Body of pancreas (tissue), 4 donors: ENCODE measurements around the gene RANGAP1. TPM values are rescaled to one million over a fixed set of nuclear protein-coding genes. Genes with fewer than 3 reads are reported as not detected.

Experiments used
- ATAC-seq: fragments of 150-250 bp; one replicate; pipeline ENCODE4 v1.9.1; 2016
- DNase-seq, 4 donors: peaks; one replicate each; pipeline ENCODE4 v3.0.0-alpha.2; 2019
- H3K27ac ChIP-seq, 4 donors: fragments of 200-600 bp; sonication (generic); 1 replicate in 3 of 4; 2 replicates in 1 of 4; pipeline versions ENCODE4 v1.5.1 to v1.6.1; 2016 to 2019; ENCODE audit warnings: mild to moderate bottlenecking in 1 of 4, mixed read lengths in 1 of 4, moderate library complexity in 1 of 4
- H3K27me3 ChIP-seq, 2 donors: fragments of 200-600 bp; sonication (generic); one replicate each; pipeline ENCODE4 v1.6.0; 2016; ENCODE audit warnings: mild to moderate bottlenecking in 1 of 2
- H3K36me3 ChIP-seq, 2 donors: fragments of 200-600 bp; sonication (generic); replicated peaks in 1 of 2; 2 replicates each; pipeline ENCODE4 v1.5.1; 2016; ENCODE audit warnings: low read depth in 2 of 2; ENCODE audit not compliant: insufficient read depth in 1 of 2
- H3K4me1 ChIP-seq: fragments of 200-600 bp; sonication (generic); one replicate; pipeline ENCODE4 v1.6.0; 2016
- H3K4me3 ChIP-seq, 2 donors: fragments of 200-600 bp; sonication (generic); 1 replicate in 1 of 2; 2 replicates in 1 of 2; pipeline ENCODE4 v1.5.1; 2016 to 2019
- H3K9me3 ChIP-seq, 3 donors: fragments of 200-600 bp; sonication (generic); 1 replicate in 2 of 3; 2 replicates in 1 of 3; pipeline ENCODE4 v1.5.1; 2016
- CTCF ChIP-seq, 7 experiments: fragments of 450-650 bp in 4 of 7; fragments of 200-600 bp in 3 of 7; sonication (generic) in 3 of 7; IDR thresholded peaks; one replicate each; pipeline ENCODE4 v1.5.1; 2016 to 2019; ENCODE audit warnings: antibody characterized with exemption in 7 of 7
- POLR2A ChIP-seq, 3 donors: fragments of 450-650 bp; IDR thresholded peaks; one replicate each; pipeline ENCODE4 v1.6.1; 2016; ENCODE audit warnings: antibody characterized with exemption in 3 of 3, mild to moderate bottlenecking in 2 of 3
- WGBS, 2 donors: methylation state at CpG; one replicate each; pipeline ENCODE4 v1.1.5; 2017; 5-methylcytosine and 5-hydroxymethylcytosine counted together
- intact Hi-C: fragments of 100-400 bp; cut with DNase I; formaldehyde crosslinking; loops from one replicate; pipeline ENCODE4 v1.15.1; 2023
- total RNA-seq, 2 donors: library from RNA; depleted of rRNA; stranded (reverse); fragments of >200 nt; gene quantifications; one replicate each; pipeline ENCODE4 v1.1.0, GENCODE V29; 2016

The RANGAP1 gene
- total RNA-seq, 2 donors from 2014 or later, result 45.4 to 62.3 TPM

GRCh38 chr22:41239443-41240128, 46.4 kb downstream of the RANGAP1 start:
- H3K27ac ChIP-seq, result no peak overlapping the region
- no peak for TF ChIP-seq CTCF (IDR thresholded peaks at IDR 0.05)
- TF ChIP-seq POLR2A (IDR thresholded peaks at IDR 0.05), result no peak
- H3K9me3 ChIP-seq, result no peaks in the 10 kb centered on the region
- ATAC-seq (no peak), DNase-seq (no peak)
- H3K4me3 ChIP-seq, result no peak overlapping the region
- peaks cover 21% of the 10 kb centered on the region for H3K4me1 ChIP-seq
- WGBS, 2 donors, result 38 to 77% methylated on average over 3 to 15 of the region's 16 CpGs
- no peaks in the 10 kb centered on the region for H3K27me3 ChIP-seq
- no peaks in the 10 kb centered on the region for H3K36me3 ChIP-seq
- intact Hi-C loops, result loop anchor here (10.0 kb wide), 1 partner anchor 315 kb away; no protein-coding TSS in a partner anchor

DNA sequence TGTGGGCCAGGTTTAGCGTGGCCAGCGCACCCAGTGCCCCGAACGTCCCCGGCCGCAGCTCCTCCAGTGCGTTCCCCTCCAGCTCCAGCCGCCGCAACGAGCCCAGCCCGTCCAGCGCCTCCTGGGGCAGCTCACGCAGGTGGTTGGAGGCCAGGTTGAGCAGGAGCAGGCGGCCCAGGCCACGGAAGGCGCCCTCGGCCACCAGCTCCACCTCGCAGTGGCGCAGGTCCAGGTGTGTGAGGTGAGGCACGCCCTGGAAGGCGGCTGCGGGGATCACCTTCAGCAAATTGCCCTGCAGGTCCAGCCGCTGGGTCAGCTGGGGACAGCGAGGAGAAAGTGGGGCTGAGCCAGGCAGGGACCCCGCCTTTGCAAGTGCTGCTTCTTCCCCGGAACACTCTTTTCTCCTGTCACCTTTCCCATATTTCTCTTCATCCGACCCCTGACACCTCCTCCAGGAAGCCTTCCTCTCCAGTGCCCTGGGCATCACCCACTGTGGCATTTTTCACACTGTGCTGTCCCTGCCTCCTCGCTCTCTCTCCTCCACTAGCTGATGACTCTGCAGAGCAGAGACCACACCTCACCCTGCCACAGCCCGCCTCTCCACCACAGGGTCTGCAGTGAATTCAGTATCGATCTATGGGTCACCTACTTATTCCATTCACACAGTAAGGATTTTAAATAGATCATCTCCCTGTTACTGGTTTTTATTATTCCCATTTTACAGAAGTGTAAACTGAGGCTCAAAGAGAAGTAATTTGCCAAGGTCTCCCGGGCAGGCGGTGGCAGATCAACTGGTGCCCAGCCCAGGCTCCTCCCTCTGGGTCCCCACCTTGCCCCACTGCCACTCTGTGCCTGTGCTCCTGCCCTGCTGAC, 47.2 kb downstream of the RANGAP1 start:
- Histone ChIP-seq H3K4me1 (peaks cover 21% of the 10 kb centered on the region), H3K9me3 (no peaks in the 10 kb centered on the region), H3K27me3 (no peaks in the 10 kb centered on the region), H3K4me3 (no peak overlapping the region), H3K36me3 (no peaks in the 10 kb centered on the region), H3K27ac (no peak overlapping the region)
- ATAC-seq (no peak), DNase-seq (no peak)
- intact Hi-C loops, result loop anchor here (10.0 kb wide), 1 partner anchor 314 kb away; no protein-coding TSS in a partner anchor
- no peak for TF ChIP-seq CTCF (IDR thresholded peaks at IDR 0.05)
- TF ChIP-seq POLR2A (IDR thresholded peaks at IDR 0.05), result no peak
- WGBS, 2 donors, result 85 to 94% methylated on average over 9 to 22 of the region's 32 CpGs

DNA sequence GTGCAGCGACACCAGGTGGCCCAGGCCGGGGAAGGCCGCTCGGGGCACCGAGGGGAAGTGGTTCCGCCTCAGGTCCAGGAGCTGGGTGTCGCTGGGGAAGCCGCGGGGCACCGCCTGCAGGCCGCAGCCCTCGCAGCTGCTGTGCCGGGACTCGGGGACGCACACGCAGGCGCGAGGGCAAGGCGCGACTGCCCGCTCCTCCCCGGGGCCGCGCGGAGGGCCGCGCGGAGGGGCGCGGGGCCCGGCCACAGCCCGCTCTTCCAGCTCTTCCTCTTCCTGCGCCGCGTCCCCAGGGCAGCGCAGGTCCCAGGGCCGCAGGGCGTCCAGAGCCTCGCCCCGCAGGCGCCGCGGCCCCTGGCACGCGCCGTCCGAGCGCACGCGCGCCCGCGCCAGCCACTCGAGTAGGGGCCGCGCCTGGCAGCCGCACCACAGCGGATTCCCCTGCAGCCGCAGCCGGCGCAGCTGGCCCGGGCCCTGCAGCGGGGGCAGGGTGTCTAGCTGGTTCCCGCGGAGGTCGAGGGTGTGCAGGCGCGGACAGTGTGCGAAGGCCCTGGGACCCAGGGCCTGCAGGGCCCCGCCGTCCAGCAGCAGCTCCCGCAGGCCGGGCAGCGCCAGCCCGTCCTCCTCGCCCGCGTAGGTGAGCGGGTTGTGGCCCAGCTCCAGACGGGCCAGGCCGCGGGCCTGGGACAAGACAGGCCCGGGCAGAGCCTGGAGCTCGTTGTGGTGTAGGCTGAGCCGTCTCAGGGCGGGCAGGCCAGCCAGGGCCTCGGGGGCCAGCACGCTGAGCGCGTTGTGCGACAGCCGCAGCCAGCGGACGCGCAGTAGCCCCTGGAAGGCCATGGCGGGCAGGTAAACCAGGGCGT, 48.0 kb downstream of the RANGAP1 start:
- H3K36me3 ChIP-seq, result no peaks in the 10 kb centered on the region
- ATAC-seq, result peak; percentile 91
- H3K4me1 ChIP-seq, result peaks cover 21% of the 10 kb centered on the region
- peak; percentile 83 to 88 (median 86) for DNase-seq
- 23% methylated on average over 91 of the region's 97 CpGs; no CpG with 5 or more reads in 1 of the 2 donors for WGBS, 2 donors
- peak overlapping the region in 3 of 4 donors; percentile 33 to 60 (median 59) for H3K27ac ChIP-seq
- TF ChIP-seq CTCF (IDR thresholded peaks at IDR 0.05), result peak; percentile 62 to 86 (median 78)
- TF ChIP-seq POLR2A (IDR thresholded peaks at IDR 0.05), result peak in 2 of 3 donors; percentile 40 to 41
- H3K9me3 ChIP-seq, result no peaks in the 10 kb centered on the region
- no peaks in the 10 kb centered on the region for H3K27me3 ChIP-seq
- H3K4me3 ChIP-seq, result no peak overlapping the region
- intact Hi-C loops, result loop anchor here (10.0 kb wide), 1 partner anchor 313 kb away; no protein-coding TSS in a partner anchor

GRCh38 chr22:41237036-41237706, 48.8 kb downstream of the RANGAP1 start:
- intact Hi-C loops, result loop anchor here (10.0 kb wide), 1 partner anchor 312 kb away; no protein-coding TSS in a partner anchor
- no peak for TF ChIP-seq CTCF (IDR thresholded peaks at IDR 0.05)
- no peak for TF ChIP-seq POLR2A (IDR thresholded peaks at IDR 0.05)
- DNase-seq, result no peak
- Histone ChIP-seq H3K9me3 (no peaks in the 10 kb centered on the region), H3K36me3 (no peaks in the 10 kb centered on the region), H3K4me1 (peaks cover 21% of the 10 kb centered on the region), H3K27me3 (no peaks in the 10 kb centered on the region), H3K4me3 (no peak overlapping the region), H3K27ac (peak overlapping the region in 3 of 4 donors; percentile 33 to 60 (median 59))
- ATAC-seq, result peak; percentile 9
- WGBS, 2 donors, result 39% methylated on average over 32 of the region's 33 CpGs; no CpG with 5 or more reads in 1 of the 2 donors
